ENCODE data around the gene WFS1.

GRCh38 chr4:6241062-6241845 is 28.4 kb upstream of the WFS1 start:
- TF ChIP-seq CTCF (IDR thresholded peaks at IDR 0.05) (no peak), POLR2A (IDR thresholded peaks at IDR 0.05) (no peak)

Data from right lobe of liver (tissue), 4 donors.